GM21526 (cell line): Measurements from ENCODE around the gene MAP2K6.

Experiments
- ATAC-seq: cut with Tn5 transposase; IDR thresholded peaks from one replicate; pipeline ENCODE4 v1.9.1; 2021; ENCODE audit warnings: moderate library complexity; ENCODE audit not compliant: unreplicated experiment, low FRiP score

Gene MAP2K6

GRCh38 chr17:69414408-69415274 is at the start of gene MAP2K6:
Gene MAP2K6 (plus strand): TSS chr17:69414697. CDS start chr17:69414985, 288 bp downstream.
- ATAC-seq, result peak; percentile 97

- ATAC-seq, result peak; percentile 83
These were observed 47.2 kb upstream of the MAP2K6 start for GRCh38 chr17:69367298-69367697.

- ATAC-seq, result no peak
These were observed 41.4 kb upstream of the MAP2K6 start for GRCh38 chr17:69373069-69373468.

- no peak for ATAC-seq
These were observed 39.3 kb upstream of the MAP2K6 start for GRCh38 chr17:69375229-69375628.

- ATAC-seq, result no peak
These were observed 25.6 kb upstream of the MAP2K6 start for GRCh38 chr17:69388822-69389442.

GRCh38 chr17:69390795-69391501 is 23.5 kb upstream of the MAP2K6 start:
- ATAC-seq, result no peak

- ATAC-seq, result no peak
These were observed 13.2 kb upstream of the MAP2K6 start for GRCh38 chr17:69401251-69401650.

GRCh38 chr17:69402052-69402451 is 12.4 kb upstream of the MAP2K6 start:
- ATAC-seq, result no peak

- no peak for ATAC-seq
These were observed 10.1 kb upstream of the MAP2K6 start for GRCh38 chr17:69404399-69404798.

GRCh38 chr17:69405096-69405495 is 9.4 kb upstream of the MAP2K6 start:
- no peak for ATAC-seq

GRCh38 chr17:69406941-69407340 is 7.6 kb upstream of the MAP2K6 start:
- ATAC-seq, result no peak

GRCh38 chr17:69407759-69408158 is 6.7 kb upstream of the MAP2K6 start:
- no peak for ATAC-seq

- no peak for ATAC-seq
These were observed 3.8 kb upstream of the MAP2K6 start for GRCh38 chr17:69410671-69411070.

GRCh38 chr17:69411766-69412165 is 2.7 kb upstream of the MAP2K6 start:
- ATAC-seq, result no peak

GRCh38 chr17:69412251-69412671 is 2.2 kb upstream of the MAP2K6 start:
- ATAC-seq, result no peak

- no peak for ATAC-seq
These were observed 934 bp downstream of the MAP2K6 start for GRCh38 chr17:69415431-69415830.

GRCh38 chr17:69417545-69418483 is 3.3 kb downstream of the MAP2K6 start:
- ATAC-seq, result no peak

- ATAC-seq, result no peak
These were observed 4.0 kb downstream of the MAP2K6 start for GRCh38 chr17:69418535-69418934.

GRCh38 chr17:69423450-69423849 is 9.0 kb downstream of the MAP2K6 start:
- ATAC-seq, result no peak
